ENCODE results near the gene TENM3.

DNA sequence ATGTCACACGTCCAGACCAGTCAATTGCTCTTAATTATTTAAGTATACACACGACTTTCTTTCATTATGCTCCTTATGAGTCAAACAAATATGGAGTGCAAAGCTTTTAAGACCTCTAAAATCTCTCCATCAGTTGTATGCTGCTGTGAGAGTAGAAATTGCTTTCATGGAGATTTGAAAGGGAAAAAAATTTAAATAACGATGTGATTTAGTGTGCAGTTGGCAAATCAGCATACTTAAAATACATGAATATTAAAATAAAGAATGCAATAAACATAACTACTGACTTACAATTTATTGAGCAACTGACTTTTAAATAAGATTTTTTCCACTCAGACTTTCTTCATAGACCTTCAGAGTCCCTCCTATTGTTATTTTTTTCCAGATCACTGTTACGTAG lies 9.0 kb downstream of the TENM3 start:
- TF ChIP-seq, protein P1, sequence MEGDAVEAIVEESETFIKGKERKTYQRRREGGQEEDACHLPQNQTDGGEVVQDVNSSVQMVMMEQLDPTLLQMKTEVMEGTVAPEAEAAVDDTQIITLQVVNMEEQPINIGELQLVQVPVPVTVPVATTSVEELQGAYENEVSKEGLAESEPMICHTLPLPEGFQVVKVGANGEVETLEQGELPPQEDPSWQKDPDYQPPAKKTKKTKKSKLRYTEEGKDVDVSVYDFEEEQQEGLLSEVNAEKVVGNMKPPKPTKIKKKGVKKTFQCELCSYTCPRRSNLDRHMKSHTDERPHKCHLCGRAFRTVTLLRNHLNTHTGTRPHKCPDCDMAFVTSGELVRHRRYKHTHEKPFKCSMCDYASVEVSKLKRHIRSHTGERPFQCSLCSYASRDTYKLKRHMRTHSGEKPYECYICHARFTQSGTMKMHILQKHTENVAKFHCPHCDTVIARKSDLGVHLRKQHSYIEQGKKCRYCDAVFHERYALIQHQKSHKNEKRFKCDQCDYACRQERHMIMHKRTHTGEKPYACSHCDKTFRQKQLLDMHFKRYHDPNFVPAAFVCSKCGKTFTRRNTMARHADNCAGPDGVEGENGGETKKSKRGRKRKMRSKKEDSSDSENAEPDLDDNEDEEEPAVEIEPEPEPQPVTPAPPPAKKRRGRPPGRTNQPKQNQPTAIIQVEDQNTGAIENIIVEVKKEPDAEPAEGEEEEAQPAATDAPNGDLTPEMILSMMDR (IDR thresholded peaks at IDR 0.05; ENCODE audit: low read length): no peak
- no peak for TF ChIP-seq EZH2 (IDR thresholded peaks at IDR 0.05; ENCODE audit: borderline replicate concordance, low read length)
